Ramos (cell line): Measurements from ENCODE around the gene TRIM38.
"Not testable (repeated sequence)": the region's sequence is repeated elsewhere in the genome, so short reads cannot be mapped to it uniquely, and the experiment has no call there.

ENCODE experiments used
- in situ Hi-C: fragments of 300-500 bp; cut with MboI; formaldehyde crosslinking; loops from one replicate; pipeline ENCODE4 v1.14.3; 2022; ENCODE audit warnings: low sequenced_read_pairs; ENCODE audit not compliant: unreplicated experiment

TRIM38 gene

GRCh38 chr6:25935953-25936352 lies 26.6 kb upstream of the TRIM38 start:
- in situ Hi-C loops, result no loop called here

DNA sequence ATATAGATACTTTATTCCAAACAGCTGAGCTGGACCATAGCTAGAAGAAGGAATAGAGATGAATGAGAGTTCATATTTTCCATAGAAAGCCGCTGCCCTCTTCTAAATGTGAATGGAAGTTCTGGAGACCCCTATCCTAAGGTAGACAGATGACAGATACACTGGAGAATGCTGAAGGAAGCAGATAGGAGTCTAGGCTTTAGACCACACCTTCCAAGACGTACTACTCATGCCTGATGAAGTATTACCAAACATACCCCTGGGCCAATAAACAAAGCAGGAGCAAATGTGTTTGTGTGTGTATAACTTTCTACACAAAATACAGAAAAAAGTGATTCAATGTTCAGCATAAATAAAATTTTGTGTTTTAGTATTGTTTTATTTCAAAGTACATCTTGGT lies 23.0 kb upstream of the TRIM38 start:
- in situ Hi-C loops, result no loop called here

DNA sequence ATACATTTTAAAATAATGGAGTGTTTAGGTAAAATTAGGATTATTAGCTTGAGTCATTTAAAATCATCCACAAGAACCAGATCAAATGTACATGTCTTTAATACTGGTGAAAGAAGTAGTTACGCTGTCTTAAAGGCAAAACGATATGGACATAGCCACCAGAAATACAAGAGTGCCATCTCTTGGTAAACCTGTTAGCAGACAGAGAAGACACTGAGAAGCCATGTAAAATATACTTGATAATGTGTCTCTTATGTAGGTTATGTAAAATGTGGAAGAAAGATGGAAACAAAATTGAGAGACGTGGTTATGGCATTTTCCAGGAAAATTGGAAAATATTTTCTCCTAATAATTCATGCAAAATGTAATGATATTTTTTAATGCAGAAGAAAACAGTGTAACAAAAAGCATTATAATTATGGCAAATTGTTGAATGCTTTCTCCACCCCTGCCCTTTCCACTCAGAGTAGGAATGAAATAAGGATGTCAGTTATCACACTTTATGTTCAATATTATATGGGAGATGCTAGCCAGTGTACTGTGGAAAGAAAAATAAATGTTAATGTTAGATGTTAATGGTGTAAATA lies 19.9 kb upstream of the TRIM38 start:
- in situ Hi-C loops, result no loop called here

GRCh38 chr6:25943887-25944286 lies 18.7 kb upstream of the TRIM38 start:
- in situ Hi-C loops, result no loop called here

DNA sequence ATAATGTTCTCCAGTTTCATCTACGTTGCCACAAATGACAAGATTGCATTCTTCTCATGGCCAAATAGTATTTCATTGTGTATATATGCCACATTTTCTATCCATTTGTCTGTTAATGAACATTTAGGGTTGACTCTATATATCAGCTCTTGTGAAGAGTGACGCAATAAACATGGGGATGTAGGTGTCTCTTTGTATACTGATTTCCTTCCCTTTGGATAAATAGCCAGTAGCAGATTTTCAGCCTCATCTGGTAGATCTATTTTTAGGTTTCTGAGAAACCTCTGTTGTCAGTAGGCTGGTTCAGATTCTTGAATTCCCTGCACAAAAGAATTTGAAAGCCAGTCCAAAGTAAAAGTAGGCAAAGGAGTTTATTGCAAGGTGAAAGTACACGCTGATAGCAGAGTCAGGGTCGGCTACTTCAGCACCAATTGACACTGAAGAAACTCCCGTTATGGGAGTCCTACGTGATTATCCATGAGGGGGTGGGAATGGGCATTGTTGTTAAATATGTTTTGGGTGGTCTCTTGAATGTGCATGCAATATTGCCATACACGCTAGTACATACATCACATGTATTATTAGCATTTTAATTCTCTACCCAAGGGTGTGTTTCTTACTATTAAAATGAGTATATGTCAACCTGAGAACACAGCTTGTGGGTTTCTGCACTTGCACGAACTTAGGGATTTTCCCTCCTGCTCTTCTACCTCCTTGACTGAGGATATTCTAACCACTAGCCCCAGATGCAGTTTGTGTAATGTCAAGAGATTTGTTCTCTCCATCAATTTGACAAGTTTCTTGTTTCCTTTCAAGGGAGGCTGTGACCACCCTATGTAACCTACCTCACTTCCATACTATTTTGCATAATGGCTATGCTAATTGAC lies 17.7 kb upstream of the TRIM38 start:
- in situ Hi-C loops, result no loop called here

DNA sequence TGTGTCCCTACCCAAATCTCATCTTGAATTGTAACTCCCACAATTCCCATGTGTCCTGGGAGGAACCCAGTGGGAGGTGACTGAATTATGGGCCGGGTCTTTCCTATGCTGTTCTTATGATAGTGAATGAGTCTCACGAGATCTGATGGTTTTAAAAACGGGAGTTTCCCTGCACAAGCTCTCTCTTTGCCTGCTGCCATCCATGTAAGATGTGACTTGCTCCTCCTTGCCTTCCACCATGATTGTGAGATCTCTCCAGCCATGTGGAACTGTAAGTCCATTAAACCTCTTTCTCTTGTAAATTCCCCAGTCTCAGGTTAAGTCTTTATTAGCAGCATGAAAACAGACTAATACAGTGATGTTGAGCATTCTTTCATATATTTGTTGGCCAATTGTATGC lies 16.9 kb upstream of the TRIM38 start:
- in situ Hi-C loops, result not testable (repeated sequence)

GRCh38 chr6:25946631-25947030 lies 16.0 kb upstream of the TRIM38 start:
- in situ Hi-C loops, result no loop called here

- in situ Hi-C loops, result not testable (repeated sequence)
These were observed 15.1 kb upstream of the TRIM38 start for GRCh38 chr6:25947492-25947891.

DNA sequence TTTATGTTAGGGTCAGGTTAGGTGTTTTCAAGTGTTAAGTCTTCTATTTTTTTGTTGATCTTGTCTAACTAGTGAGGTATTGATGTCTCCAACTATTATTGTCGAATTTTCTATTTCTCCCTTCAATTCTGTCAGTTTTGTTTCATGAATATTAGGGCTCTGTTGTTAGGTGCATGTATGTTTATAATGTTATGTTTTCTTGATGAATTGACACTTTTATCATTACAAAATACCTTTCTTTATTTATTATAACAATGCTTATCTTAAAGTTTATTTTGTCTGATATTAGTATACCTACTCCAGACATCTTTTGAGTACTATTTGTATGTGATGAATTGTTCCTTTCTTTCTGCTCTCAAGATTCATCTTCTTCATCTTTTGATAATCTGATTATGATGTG lies 12.9 kb upstream of the TRIM38 start:
- in situ Hi-C loops, result no loop called here

DNA sequence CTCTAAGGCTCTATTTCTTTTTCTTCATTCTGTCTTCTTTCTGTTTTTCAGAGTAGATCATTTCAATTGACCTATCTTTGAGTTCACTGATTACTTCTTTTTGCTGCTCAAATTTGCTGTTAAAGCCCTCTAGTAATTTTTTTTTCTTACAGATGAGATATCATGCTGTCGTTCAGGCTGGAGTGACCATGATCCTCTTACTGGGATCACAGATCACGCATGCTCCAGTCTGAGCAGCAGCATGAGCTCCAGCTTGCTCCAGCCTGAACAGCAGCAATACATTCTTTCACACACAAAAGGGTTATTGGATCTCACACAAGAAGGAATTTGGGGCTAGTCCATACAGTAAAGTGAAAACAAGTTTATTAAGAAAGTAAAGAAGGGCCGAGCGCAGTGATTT lies 12.3 kb upstream of the TRIM38 start:
- in situ Hi-C loops, result no loop called here

GRCh38 chr6:25951296-25952032 lies 11.1 kb upstream of the TRIM38 start:
- in situ Hi-C loops, result no loop called here

GRCh38 chr6:25952535-25952934 lies 10.1 kb upstream of the TRIM38 start:
- in situ Hi-C loops, result no loop called here

DNA sequence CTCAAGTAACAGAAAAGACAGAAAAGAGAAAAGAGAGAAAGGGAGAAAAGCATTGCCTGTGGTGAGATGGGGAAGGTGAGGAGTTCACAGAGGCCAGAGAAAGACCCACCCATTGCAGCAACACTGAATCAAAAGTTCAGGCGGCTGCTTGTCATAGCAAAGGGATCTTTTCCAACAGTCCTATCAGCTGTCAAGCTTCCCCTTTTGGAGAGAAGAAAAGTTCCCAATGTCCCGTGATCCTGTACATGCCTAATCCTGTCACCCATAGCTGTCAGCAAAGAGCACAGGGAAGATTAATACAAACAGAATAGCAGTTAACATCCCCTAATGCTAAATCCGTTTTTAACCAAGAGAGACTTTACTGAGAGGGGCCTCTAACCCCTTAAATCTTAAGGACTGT lies 8.9 kb upstream of the TRIM38 start:
- in situ Hi-C loops, result no loop called here

DNA sequence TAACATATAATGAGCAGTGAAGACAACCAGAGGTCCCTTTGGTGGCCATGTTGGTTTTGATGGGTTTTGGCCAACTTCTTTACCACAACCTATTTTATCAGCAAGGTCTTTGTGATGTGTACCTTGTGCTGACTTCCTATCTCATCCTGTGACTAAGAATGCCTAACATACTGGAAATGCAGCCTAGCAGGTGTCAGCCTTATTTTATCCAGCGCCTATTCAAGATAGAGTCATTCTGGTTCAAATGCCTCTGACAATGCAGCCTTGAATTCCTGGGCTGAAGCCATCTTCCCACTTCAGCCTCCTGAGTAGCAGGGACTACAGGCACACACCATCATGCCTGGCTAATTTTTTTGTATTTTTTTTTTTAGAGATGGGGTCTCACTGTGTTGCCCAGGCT lies 7.8 kb upstream of the TRIM38 start:
- in situ Hi-C loops, result no loop called here

GRCh38 chr6:25956226-25956625 lies 6.4 kb upstream of the TRIM38 start:
- in situ Hi-C loops, result no loop called here

GRCh38 chr6:25958700-25959162 lies 3.9 kb upstream of the TRIM38 start:
- in situ Hi-C loops, result no loop called here

GRCh38 chr6:25959890-25960536 lies 2.6 kb upstream of the TRIM38 start:
- in situ Hi-C loops, result no loop called here

DNA sequence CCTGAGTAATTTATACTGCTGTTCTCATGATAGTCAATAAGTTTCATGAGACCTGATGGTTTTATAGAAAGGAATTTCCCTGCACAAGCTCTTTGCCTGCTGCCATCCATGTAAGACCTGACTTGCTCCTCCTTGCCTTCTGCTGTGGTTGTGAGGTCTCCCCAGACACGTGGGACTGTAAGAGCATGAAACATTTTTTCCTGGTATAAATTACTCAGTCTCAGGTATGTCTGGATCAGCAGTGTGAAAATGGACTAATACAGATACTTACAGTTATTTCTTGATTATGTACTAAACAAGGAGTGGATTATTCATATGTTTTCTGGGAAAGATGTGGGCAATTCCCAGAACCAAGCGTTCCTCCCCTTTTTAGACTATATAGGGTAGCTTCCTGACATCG lies 1.9 kb upstream of the TRIM38 start:
- in situ Hi-C loops, result no loop called here

- in situ Hi-C loops, result no loop called here
These were observed 918 bp upstream of the TRIM38 start for GRCh38 chr6:25961619-25962148.

DNA sequence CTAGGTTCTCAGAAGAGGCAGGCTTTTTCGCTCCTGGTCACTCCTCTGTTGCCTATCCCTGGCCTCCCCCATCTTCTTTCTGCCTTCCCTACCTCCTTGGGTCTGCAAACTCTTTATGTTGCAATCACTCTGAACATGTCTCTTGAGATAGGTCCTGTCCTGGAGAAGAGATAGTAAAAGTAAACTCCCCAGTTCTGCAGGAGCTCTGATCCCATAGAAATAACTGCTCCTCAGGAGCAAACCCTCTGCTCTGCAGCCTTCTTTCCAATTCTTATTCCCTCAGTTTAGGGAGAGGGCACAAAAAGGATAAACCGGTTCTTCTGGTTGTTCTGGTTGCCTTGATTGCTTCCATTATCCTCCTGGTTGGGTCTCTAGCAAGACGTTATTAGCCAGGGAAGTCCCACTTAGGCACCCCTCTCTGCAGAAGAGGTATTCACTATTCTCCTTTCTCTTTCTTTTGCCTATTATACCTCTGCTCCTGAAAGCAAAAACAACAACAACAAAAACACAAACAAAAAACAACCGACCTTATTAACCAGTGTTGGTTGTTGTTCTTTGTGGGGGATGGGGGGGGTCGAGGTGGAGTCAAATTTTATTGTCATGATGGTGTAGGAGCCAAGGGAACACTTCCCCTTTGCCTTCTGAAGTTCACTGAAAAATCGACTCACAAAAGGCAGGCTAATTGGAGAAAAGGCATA lies 973 bp downstream of the TRIM38 start:
- in situ Hi-C loops, result no loop called here
